ENCODE data around the gene PRSS27.

DNA sequence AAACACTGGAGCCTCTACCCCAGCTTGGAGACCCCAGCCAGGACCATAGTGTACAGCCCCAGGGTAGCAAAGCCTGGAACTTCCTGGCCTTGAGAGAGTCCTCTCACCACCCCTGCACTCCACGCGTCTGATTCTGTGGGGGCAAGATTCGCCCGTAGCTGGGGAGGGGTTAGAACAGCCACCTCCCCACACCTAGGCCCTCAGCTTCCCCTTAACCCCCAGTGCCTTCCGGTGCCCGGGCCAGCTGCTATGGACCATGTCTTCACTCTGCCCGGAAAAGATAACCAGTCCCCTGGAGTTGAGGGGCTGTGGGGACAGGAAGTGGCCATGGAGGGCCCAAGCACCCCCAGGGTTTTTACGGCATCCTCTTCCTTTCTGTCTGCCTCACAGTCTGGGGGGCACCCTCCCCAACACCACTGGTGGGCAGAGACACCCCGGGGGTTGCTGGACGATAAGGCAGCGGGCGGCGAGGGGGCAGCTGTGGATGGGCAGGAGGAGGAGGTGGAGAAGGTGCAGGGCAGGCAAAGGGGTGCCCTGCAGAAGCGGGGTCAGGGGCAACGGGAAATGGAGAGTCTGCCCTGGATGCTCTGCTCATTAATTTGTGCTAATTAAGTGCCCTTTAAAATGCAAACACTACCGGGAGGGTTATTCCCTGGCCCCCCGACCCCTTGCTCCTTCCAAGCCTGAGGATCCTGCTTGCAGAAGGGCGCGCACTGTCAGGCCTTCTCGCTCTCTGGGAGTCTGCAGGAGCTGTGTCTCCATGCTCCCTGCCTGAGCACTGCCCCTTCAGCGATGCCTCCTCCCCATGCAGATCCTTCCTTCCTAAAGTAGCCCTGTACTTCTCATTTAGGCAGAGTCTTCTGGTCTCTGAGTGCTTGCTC lies 2.4 kb downstream of the PRSS27 start:
- TF ChIP-seq, protein P1, sequence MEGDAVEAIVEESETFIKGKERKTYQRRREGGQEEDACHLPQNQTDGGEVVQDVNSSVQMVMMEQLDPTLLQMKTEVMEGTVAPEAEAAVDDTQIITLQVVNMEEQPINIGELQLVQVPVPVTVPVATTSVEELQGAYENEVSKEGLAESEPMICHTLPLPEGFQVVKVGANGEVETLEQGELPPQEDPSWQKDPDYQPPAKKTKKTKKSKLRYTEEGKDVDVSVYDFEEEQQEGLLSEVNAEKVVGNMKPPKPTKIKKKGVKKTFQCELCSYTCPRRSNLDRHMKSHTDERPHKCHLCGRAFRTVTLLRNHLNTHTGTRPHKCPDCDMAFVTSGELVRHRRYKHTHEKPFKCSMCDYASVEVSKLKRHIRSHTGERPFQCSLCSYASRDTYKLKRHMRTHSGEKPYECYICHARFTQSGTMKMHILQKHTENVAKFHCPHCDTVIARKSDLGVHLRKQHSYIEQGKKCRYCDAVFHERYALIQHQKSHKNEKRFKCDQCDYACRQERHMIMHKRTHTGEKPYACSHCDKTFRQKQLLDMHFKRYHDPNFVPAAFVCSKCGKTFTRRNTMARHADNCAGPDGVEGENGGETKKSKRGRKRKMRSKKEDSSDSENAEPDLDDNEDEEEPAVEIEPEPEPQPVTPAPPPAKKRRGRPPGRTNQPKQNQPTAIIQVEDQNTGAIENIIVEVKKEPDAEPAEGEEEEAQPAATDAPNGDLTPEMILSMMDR (IDR thresholded peaks at IDR 0.05 in 4 of 5, conservative IDR thresholded peaks at IDR 0.05 in 1 of 5) = no peak
- TF ChIP-seq POLR2A (IDR thresholded peaks at IDR 0.05) = no peak
